ENCODE data around the gene TMEM184A. TPM values are rescaled to one million over a fixed set of nuclear protein-coding genes. Genes with fewer than 3 reads are reported as not detected.
A peak's percentile ranks its signal among the peaks of the same experiment; 100 is the strongest.

Gene TMEM184A
- total and polyA plus RNA-seq, 11 donors: 0.19 to 0.99 (median 0.47) TPM

DNA sequence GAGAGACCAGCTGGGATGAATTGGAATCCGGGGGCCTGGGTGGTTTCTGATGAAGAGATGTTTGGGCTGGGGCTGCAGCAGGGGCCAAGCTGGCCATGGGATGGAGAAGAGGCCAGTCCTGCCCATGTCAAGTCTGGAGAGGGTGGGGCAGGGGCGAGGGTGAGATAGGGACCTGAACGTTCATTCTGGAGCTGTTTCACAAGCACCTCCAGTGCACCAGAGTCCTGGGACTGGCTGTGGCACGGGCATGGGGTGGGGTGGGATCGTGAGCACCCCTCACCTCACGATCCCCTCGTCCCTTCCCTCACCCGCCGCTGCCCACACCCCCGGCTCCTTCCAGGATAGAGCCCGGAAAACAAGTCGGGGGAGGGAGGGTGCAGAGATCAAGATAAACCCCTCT, 39.6 kb upstream of the TMEM184A start:
- TF ChIP-seq POLR2A (IDR thresholded peaks at IDR 0.05): no peak
- TF ChIP-seq, protein P1, sequence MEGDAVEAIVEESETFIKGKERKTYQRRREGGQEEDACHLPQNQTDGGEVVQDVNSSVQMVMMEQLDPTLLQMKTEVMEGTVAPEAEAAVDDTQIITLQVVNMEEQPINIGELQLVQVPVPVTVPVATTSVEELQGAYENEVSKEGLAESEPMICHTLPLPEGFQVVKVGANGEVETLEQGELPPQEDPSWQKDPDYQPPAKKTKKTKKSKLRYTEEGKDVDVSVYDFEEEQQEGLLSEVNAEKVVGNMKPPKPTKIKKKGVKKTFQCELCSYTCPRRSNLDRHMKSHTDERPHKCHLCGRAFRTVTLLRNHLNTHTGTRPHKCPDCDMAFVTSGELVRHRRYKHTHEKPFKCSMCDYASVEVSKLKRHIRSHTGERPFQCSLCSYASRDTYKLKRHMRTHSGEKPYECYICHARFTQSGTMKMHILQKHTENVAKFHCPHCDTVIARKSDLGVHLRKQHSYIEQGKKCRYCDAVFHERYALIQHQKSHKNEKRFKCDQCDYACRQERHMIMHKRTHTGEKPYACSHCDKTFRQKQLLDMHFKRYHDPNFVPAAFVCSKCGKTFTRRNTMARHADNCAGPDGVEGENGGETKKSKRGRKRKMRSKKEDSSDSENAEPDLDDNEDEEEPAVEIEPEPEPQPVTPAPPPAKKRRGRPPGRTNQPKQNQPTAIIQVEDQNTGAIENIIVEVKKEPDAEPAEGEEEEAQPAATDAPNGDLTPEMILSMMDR (IDR thresholded peaks at IDR 0.05): no peak
- Histone ChIP-seq H3K27ac (no peak overlapping the region), H3K36me3 (no peaks in the 10 kb centered on the region), H3K9me3 (no peaks in the 10 kb centered on the region), H3K4me1 (peaks cover 0 to 9% (median 0%) of the 10 kb centered on the region in 12 donors), H3K4me3 (no peak overlapping the region), H3K27me3 (peaks cover 0 to 62% (median 28%) of the 10 kb centered on the region in 9 donors)
- intact Hi-C loops (cut with DNase I): no loop called here
- DNase-seq (no peak), ATAC-seq (no peak)
- WGBS, 4 donors: 61 to 70% (median 68%) methylated on average over 12 of the region's 12 CpGs

DNA sequence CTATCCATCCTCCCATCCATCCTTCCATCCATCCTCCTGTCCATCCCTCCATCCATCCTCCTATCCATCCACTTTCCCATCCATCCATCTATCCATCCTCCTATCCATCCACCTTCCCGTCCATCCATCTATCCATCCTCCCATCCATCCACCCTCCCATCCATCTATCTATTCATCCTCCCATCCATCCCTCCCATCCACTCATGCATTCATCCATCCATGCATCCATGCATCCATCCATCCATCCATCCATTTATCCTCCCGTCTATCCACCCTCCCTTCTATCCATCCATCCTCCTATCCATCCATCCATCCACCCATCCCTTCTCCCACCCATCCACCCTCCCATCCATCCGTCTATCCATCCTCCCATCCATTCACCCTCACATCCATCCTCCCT, 39.0 kb upstream of the TMEM184A start:
- ATAC-seq: no peak
- Histone ChIP-seq H3K9me3 (no peaks in the 10 kb centered on the region), H3K4me1 (peaks cover 0 to 9% (median 0%) of the 10 kb centered on the region in 12 donors), H3K36me3 (no peaks in the 10 kb centered on the region), H3K4me3 (no peak overlapping the region), H3K27me3 (peaks cover 0 to 68% (median 32%) of the 10 kb centered on the region in 9 donors), H3K27ac (no peak overlapping the region)
- no peak for TF ChIP-seq POLR2A (IDR thresholded peaks at IDR 0.05)
- TF ChIP-seq, protein P1 (IDR thresholded peaks at IDR 0.05): no peak
- no peak for DNase-seq
- intact Hi-C loops (cut with DNase I): no loop called here
- WGBS, 4 donors: 80 to 88% (median 86%) methylated on average over 3 of the region's 3 CpGs

DNA sequence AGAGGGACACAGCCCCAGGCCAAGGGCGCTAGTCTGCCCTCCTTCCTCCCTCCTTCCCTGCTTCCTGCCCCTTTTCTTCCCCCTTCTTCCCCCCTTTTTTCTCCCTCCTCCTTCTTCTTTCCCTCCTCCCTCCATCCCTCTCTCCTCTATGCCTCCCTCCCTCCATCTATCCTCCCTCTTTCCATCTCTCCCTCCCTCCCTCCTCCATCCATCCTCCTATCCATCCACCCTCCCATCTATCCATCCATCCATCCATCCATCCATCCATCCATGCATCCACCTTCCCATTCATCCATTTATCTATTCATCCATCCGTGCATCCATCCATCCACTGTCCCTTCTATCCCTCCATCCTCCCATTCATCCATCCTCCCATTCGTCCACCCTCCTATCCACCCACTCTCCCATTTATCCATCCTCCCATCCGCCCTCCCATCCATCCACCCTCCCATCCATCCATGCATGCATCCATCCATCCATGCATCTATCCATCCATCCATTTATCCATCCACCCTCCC, 38.0 kb upstream of the TMEM184A start:
- no peak for ATAC-seq
- intact Hi-C loops (cut with DNase I): no loop called here

DNA sequence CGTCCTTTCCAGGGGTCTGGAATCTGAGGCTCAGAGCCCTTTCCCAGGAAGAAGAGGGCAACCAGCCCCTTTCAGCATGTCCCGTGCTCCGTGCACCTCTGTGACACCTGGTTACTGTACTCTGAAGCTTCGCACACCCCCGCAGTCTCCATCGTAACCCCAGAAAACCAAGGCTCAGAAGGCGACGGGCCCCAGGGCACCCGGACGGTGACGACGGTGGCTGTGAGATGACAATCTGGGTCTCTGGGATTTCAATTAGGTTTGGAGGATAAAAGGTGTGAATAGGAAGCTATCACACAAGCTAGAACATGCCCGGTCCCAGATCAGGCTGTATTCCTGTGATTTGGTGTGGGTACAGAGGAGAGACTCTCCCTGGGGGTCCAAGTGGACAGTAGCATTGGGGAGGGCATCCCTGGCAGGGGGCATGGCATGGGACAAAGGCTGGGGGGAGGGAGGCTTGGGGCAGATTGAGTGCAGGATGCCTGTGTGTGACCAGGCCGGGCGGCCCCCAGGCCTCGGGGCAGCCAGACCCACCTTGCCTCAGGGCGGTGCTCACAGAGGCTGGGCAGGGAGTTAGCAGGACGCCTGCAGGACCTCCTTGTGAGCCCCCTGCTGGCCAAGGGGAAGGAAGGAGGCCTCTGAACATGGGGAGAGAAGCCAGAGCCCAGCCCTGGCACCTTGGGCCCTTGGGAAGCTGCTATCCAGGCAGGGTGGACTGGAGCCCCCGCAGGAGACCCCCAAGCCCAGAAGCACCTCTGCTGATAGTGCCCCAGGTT, 37.3 kb upstream of the TMEM184A start:
- Histone ChIP-seq H3K4me3 (no peak overlapping the region), H3K27ac (no peak overlapping the region), H3K27me3 (peaks cover 0 to 77% (median 39%) of the 10 kb centered on the region in 9 donors), H3K4me1 (peaks cover 0 to 9% (median 0%) of the 10 kb centered on the region in 12 donors), H3K9me3 (peaks cover 0 to 11% (median 3%) of the 10 kb centered on the region in 12 donors), H3K36me3 (no peaks in the 10 kb centered on the region)
- TF ChIP-seq, protein P1 (IDR thresholded peaks at IDR 0.05): peak in 5 of 12 donors; percentile 7 to 26 (median 18)
- no peak for TF ChIP-seq POLR2A (IDR thresholded peaks at IDR 0.05)
- intact Hi-C loops (cut with DNase I): no loop called here
- no peak for ATAC-seq
- no peak for DNase-seq
- 56 to 63% (median 59%) methylated on average over 13 to 19 of the region's 19 CpGs for WGBS, 4 donors

More for the DNA sequence above, 38.0 kb upstream of the TMEM184A start:
- H3K27ac ChIP-seq: no peak overlapping the region
- H3K4me1 ChIP-seq: peaks cover 0 to 9% (median 0%) of the 10 kb centered on the region in 12 donors
- 79 to 87% (median 83%) methylated on average over 4 of the region's 4 CpGs for WGBS, 4 donors
- DNase-seq: no peak
- no peaks in the 10 kb centered on the region for H3K36me3 ChIP-seq
- H3K27me3 ChIP-seq: peaks cover 0 to 75% (median 38%) of the 10 kb centered on the region in 9 donors
- H3K9me3 ChIP-seq: peaks cover 0 to 7% (median 2%) of the 10 kb centered on the region in 12 donors
- H3K4me3 ChIP-seq: no peak overlapping the region
- TF ChIP-seq, protein P1 (IDR thresholded peaks at IDR 0.05): no peak
- TF ChIP-seq POLR2A (IDR thresholded peaks at IDR 0.05): no peak

All from heart left ventricle (tissue), 16 donors.